ENCODE results near the gene TRIM37. TPM values are rescaled to one million over a fixed set of nuclear protein-coding genes. Genes with fewer than 3 reads are reported as not detected.

Gene TRIM37
- polyA plus RNA-seq, 1 of the 3 experiments (the other 2 are of a cell fraction), result 20.5 TPM

- no peak overlapping the region for H3K27ac ChIP-seq (ENCODE audit: low read depth in 2 of 2, low read length in 1 of 2)
- no peak overlapping the region for H2AFZ ChIP-seq (ENCODE audit: low read depth)
- H3K27me3 ChIP-seq (ENCODE audit: insufficient read depth), result no peaks in the 10 kb centered on the region
- H3K4me2 ChIP-seq, result no peak overlapping the region
- H3F3A ChIP-seq (replicated peaks; ENCODE audit: insufficient read depth), result peaks cover 11% of the 10 kb centered on the region
- H3K79me2 ChIP-seq (ENCODE audit: insufficient read depth), result peaks cover 62% of the 10 kb centered on the region
- no peaks in the 10 kb centered on the region for H3K9me2 ChIP-seq
- ChIA-PET CTCF (no interaction called here), POLR2A (interaction anchor here (0.6 kb wide), 1 partner anchor 9 kb away, joined by 3 read pairs; the partner anchor contains the start of gene TRIM37)
- no peak overlapping the region for H3K9ac ChIP-seq
- peaks cover 28 to 49% of the 10 kb centered on the region in 2 experiments for H3K36me3 ChIP-seq (replicated peaks in 1 of 2; ENCODE audit: control insufficient read depth in 1 of 2, insufficient read depth in 2 of 2, low read length in 1 of 2)
- no peaks in the 10 kb centered on the region for H3K4me1 ChIP-seq (ENCODE audit: control insufficient read depth in 1 of 2, insufficient read depth in 2 of 2, low read depth in 1 of 2, low read length in 1 of 2)
- TF ChIP-seq RAD21 (IDR thresholded peaks at IDR 0.05; ENCODE audit: low read length), result no peak
- TF ChIP-seq NFIC (IDR thresholded peaks at IDR 0.05; ENCODE audit: borderline replicate concordance), result no peak
- no peak for TF ChIP-seq RXRA (IDR thresholded peaks at IDR 0.05; ENCODE audit: borderline replicate concordance, low read depth)
- no peak for TF ChIP-seq REST (IDR thresholded peaks at IDR 0.05; ENCODE audit: low read depth, low read length)
- TF ChIP-seq GABPA (IDR thresholded peaks at IDR 0.05; ENCODE audit: low read depth), result no peak
- TF ChIP-seq EP300 (IDR thresholded peaks at IDR 0.05; ENCODE audit: borderline replicate concordance in 1 of 2, low read depth in 1 of 2, low read length in 1 of 2), result no peak
- TF ChIP-seq RFX5 (IDR thresholded peaks at IDR 0.05; ENCODE audit: low read length), result no peak
- TF ChIP-seq ELF1 (IDR thresholded peaks at IDR 0.05), result no peak
- no peak for TF ChIP-seq USF1 (IDR thresholded peaks at IDR 0.05; ENCODE audit: borderline replicate concordance, low read depth)
- no peak for TF ChIP-seq GATA2 (CRISPR knock-in tag; IDR thresholded peaks at IDR 0.05)
- TF ChIP-seq YY1 (IDR thresholded peaks at IDR 0.05; ENCODE audit: low read depth), result no peak
- TF ChIP-seq TEAD4 (IDR thresholded peaks at IDR 0.05; ENCODE audit: borderline replicate concordance, insufficient read depth), result no peak
- TF ChIP-seq NRF1 (IDR thresholded peaks at IDR 0.05; ENCODE audit: low read depth, low read length), result no peak
- no peak overlapping the region for H3K4me3 ChIP-seq (ENCODE audit: low read depth in 2 of 2, low read length in 1 of 2)
- DNase-seq, result no peak
- H4K20me1 ChIP-seq (ENCODE audit: insufficient read depth), result no peaks in the 10 kb centered on the region
- no peaks in the 10 kb centered on the region for H3K9me3 ChIP-seq
- 97% methylated on average over 9 of the region's 9 CpGs for WGBS (ENCODE audit: low lambda C conversion rate)
Measured at GRCh38 chr17:59115474-59115873, 8.8 kb upstream of the TRIM37 start.

- TF ChIP-seq MEF2A (IDR thresholded peaks at IDR 0.05; ENCODE audit: borderline replicate concordance, low read depth), result no peak
- TF ChIP-seq FOXJ3 (CRISPR knock-in tag; IDR thresholded peaks at IDR 0.05), result no peak
- TF ChIP-seq FOXM1 (IDR thresholded peaks at IDR 0.05; ENCODE audit: low read depth), result no peak
- TF ChIP-seq GABPA (IDR thresholded peaks at IDR 0.05; ENCODE audit: low read depth), result no peak
- no peak for TF ChIP-seq PBX3 (IDR thresholded peaks at IDR 0.05)
- TF ChIP-seq USF1 (IDR thresholded peaks at IDR 0.05; ENCODE audit: borderline replicate concordance, low read depth), result no peak
- no peak for TF ChIP-seq SIN3A (IDR thresholded peaks at IDR 0.05; ENCODE audit: borderline replicate concordance, low read depth, low read length)
- TF ChIP-seq YY1 (IDR thresholded peaks at IDR 0.05; ENCODE audit: low read depth), result no peak
- POLR2A ChIA-PET, result no interaction called here
Measured at GRCh38 chr17:59111539-59111938, 4.9 kb upstream of the TRIM37 start.

More at GRCh38 chr17:59111539-59111938, 4.9 kb upstream of the TRIM37 start:
- Histone ChIP-seq H3F3A (replicated peaks; ENCODE audit: insufficient read depth) (peaks cover 11% of the 10 kb centered on the region), H3K27me3 (ENCODE audit: insufficient read depth) (no peaks in the 10 kb centered on the region), H3K9me2 (no peaks in the 10 kb centered on the region), H3K9me3 (no peaks in the 10 kb centered on the region), H3K9ac (no peak overlapping the region), H3K4me2 (no peak overlapping the region), H3K36me3 (replicated peaks in 1 of 2; ENCODE audit: control insufficient read depth in 1 of 2, insufficient read depth in 2 of 2, low read length in 1 of 2) (peaks cover 20 to 39% of the 10 kb centered on the region in 2 experiments), H3K4me3 (ENCODE audit: low read depth in 2 of 2, low read length in 1 of 2) (no peak overlapping the region), H3K79me2 (ENCODE audit: insufficient read depth) (peaks cover 50% of the 10 kb centered on the region), H4K20me1 (ENCODE audit: insufficient read depth) (no peaks in the 10 kb centered on the region), H2AFZ (ENCODE audit: low read depth) (no peak overlapping the region), H3K27ac (ENCODE audit: low read depth in 2 of 2, low read length in 1 of 2) (no peak overlapping the region), H3K4me1 (ENCODE audit: control insufficient read depth in 1 of 2, insufficient read depth in 2 of 2, low read depth in 1 of 2, low read length in 1 of 2) (peaks cover 0 to 3% of the 10 kb centered on the region in 2 experiments; a peak in 2 of 4 replicates)
- CTCF ChIA-PET, result interaction anchor here (2.0 kb wide), 1 partner anchor 14 kb away, joined by 4 read pairs; no protein-coding TSS in a partner anchor
- 90% methylated on average over 3 of the region's 3 CpGs for WGBS (ENCODE audit: low lambda C conversion rate)
- DNase-seq, result no peak
